Spleen (tissue), 11 donors: ENCODE data around the gene SH3BP4. TPM values are rescaled to one million over a fixed set of nuclear protein-coding genes. Genes with fewer than 3 reads are reported as not detected.
A peak's percentile ranks its signal among the peaks of the same experiment; 100 is the strongest.

Experiments used
- DNase-seq: peaks from one replicate; pipeline ENCODE4 v3.0.0-alpha.2; 2020
- H3K27ac ChIP-seq, 8 donors: fragments of 200-600 bp; sonication (generic) in 7 of 8; 1 replicate in 4 of 8; 2 replicates in 4 of 8; pipeline versions ENCODE4 v1.5.0 to v1.8.0; 2016 to 2021; ENCODE audit warnings: inconsistent platforms in 4 of 8, mild to moderate bottlenecking in 4 of 8, moderate library complexity in 1 of 8
- H3K27me3 ChIP-seq, 7 donors: fragments of 200-600 bp; sonication (generic) in 6 of 7; replicated peaks in 1 of 7; 1 replicate in 4 of 7; 2 replicates in 3 of 7; pipeline versions ENCODE4 v1.5.0 to v1.8.0; 2016 to 2021; ENCODE audit warnings: inconsistent platforms in 3 of 7, mild to moderate bottlenecking in 1 of 7
- H3K36me3 ChIP-seq, 6 donors: fragments of 200-600 bp; sonication (generic) in 5 of 6; 1 replicate in 4 of 6; 2 replicates in 2 of 6; pipeline versions ENCODE4 v1.5.0 to v1.8.0; 2016 to 2021; ENCODE audit warnings: inconsistent platforms in 2 of 6
- H3K4me1 ChIP-seq, 6 donors: fragments of 200-600 bp; sonication (generic) in 5 of 6; 1 replicate in 3 of 6; 2 replicates in 3 of 6; pipeline versions ENCODE4 v1.5.0 to v1.8.0; 2016 to 2021; ENCODE audit warnings: inconsistent platforms in 3 of 6
- H3K4me3 ChIP-seq, 8 donors: fragments of 200-600 bp; sonication (generic) in 7 of 8; 1 replicate in 4 of 8; 2 replicates in 4 of 8; pipeline versions ENCODE4 v1.5.0 to v1.8.0; 2016 to 2021; ENCODE audit warnings: inconsistent platforms in 4 of 8, mild to moderate bottlenecking in 4 of 8, moderate library complexity in 2 of 8
- H3K9me3 ChIP-seq, 8 donors: fragments of 200-600 bp; sonication (generic) in 7 of 8; 1 replicate in 4 of 8; 2 replicates in 4 of 8; pipeline versions ENCODE4 v1.5.0 to v1.8.0; 2016 to 2021; ENCODE audit warnings: inconsistent platforms in 4 of 8
- CTCF ChIP-seq, 11 experiments: fragments of 200-600 bp in 7 of 11; fragments of 450-650 bp in 4 of 11; sonication (generic) in 4 of 11; IDR thresholded peaks in 8 of 11; conservative IDR thresholded peaks in 3 of 11; 1 replicate in 7 of 11; 2 replicates in 4 of 11; pipeline versions ENCODE4 v1.4.0 to v1.8.0; 2016 to 2021; ENCODE audit warnings: antibody characterized with exemption in 11 of 11, inconsistent platforms in 4 of 11, mild to moderate bottlenecking in 1 of 11
- POLR2A ChIP-seq, 3 donors: fragments of 450-650 bp; IDR thresholded peaks; one replicate each; pipeline ENCODE4 v1.5.1; 2017; ENCODE audit warnings: antibody characterized with exemption in 3 of 3, mild to moderate bottlenecking in 1 of 3
- POLR2AphosphoS5 ChIP-seq, 3 donors: sonication (generic); formaldehyde crosslinking; IDR thresholded peaks; one replicate each; pipeline ENCODE4 v1.5.1; 2017; ENCODE audit warnings: antibody characterized with exemption in 3 of 3
- WGBS, 5 donors: extraction: QIAGEN DNeasy Blood & Tissue Kit in 3 of 5; methylation state at CpG; one replicate each; pipeline versions ENCODE4 v1.1.5 to v1.1.7; 2013 to 2018; 5-methylcytosine and 5-hydroxymethylcytosine counted together
- intact Hi-C: fragments of 100-400 bp; cut with DNase I; formaldehyde crosslinking; loops from one replicate; pipeline ENCODE4 v1.15.0; 2023; ENCODE audit warnings: low total_unique reads
- polyA plus RNA-seq, 3 donors: library from polyadenylated mRNA; stranded (reverse); fragments of 200-250 nt; gene quantifications; one replicate each; pipeline ENCODE4 v1.2.1, GENCODE V29; 2013
- total RNA-seq, 7 donors: library from RNA; depleted of rRNA in 3 of 7; stranded (reverse); fragments of >200 nt in 3 of 7; fragmentation: NEBNext Ultra II Directional in 4 of 7; extraction: Animal tissue kit (Norgen Biotek cat#: 25700) in 4 of 7; gene quantifications; one replicate each; pipeline versions ENCODE4 v1.1.0 to v1.2.1, GENCODE V29; 2016 to 2021
- donor health status: healthy with polysubstance abuse.
- donor health status: DM: no; HTN: no; CAD: no; lungs with moderate emphysema.
- donor health status: DM: no; HTN: no; CAD: no.
- donor health status: Bipolar disorder and iron deficiency.
- donor health status: healthy.
- donor health status: DM: no; HTN: no; CAD: no.
- donor health status: DM: yes; HTN: yes; CAD: no.

Gene SH3BP4
- total and polyA plus RNA-seq, 10 donors: 2.3 to 21.0 (median 12.4) TPM

- H3K36me3 ChIP-seq: no peaks in the 10 kb centered on the region
- no peaks in the 10 kb centered on the region for H3K4me1 ChIP-seq
- 76 to 88% (median 85%) methylated on average over 31 to 33 of the region's 33 CpGs for WGBS, 5 donors
- intact Hi-C loops: no loop called here
- H3K27ac ChIP-seq: no peak overlapping the region
- peak; percentile 62 for DNase-seq
- H3K4me3 ChIP-seq: no peak overlapping the region
- TF ChIP-seq POLR2A (IDR thresholded peaks at IDR 0.05) (no peak), CTCF (IDR thresholded peaks at IDR 0.05 in 8 of 11, conservative IDR thresholded peaks at IDR 0.05 in 3 of 11) (no peak), POLR2AphosphoS5 (IDR thresholded peaks at IDR 0.05) (no peak)
- peaks cover 0 to 5% (median 0%) of the 10 kb centered on the region in 7 donors for H3K27me3 ChIP-seq
- no peaks in the 10 kb centered on the region for H3K9me3 ChIP-seq
Observed at GRCh38 chr2:235026649-235027557, 75.1 kb downstream of the SH3BP4 start.

- 83 to 95% (median 90%) methylated on average over 21 of the region's 21 CpGs for WGBS, 5 donors
Observed at GRCh38 chr2:235027558-235028214, 75.9 kb downstream of the SH3BP4 start.

GRCh38 chr2:235028646-235029045 lies 76.8 kb downstream of the SH3BP4 start:
- TF ChIP-seq POLR2AphosphoS5 (IDR thresholded peaks at IDR 0.05) (no peak), CTCF (IDR thresholded peaks at IDR 0.05 in 8 of 11, conservative IDR thresholded peaks at IDR 0.05 in 3 of 11) (no peak), POLR2A (IDR thresholded peaks at IDR 0.05) (no peak)
- Histone ChIP-seq H3K27me3 (peaks cover 0 to 5% (median 0%) of the 10 kb centered on the region in 7 donors), H3K4me1 (no peaks in the 10 kb centered on the region)

More at GRCh38 chr2:235027558-235028214, 75.9 kb downstream of the SH3BP4 start:
- intact Hi-C loops: no loop called here
- Histone ChIP-seq H3K27ac (no peak overlapping the region), H3K4me3 (no peak overlapping the region), H3K4me1 (no peaks in the 10 kb centered on the region), H3K27me3 (peaks cover 0 to 5% (median 0%) of the 10 kb centered on the region in 7 donors), H3K36me3 (no peaks in the 10 kb centered on the region), H3K9me3 (no peaks in the 10 kb centered on the region)
- no peak for DNase-seq
- TF ChIP-seq CTCF (IDR thresholded peaks at IDR 0.05 in 8 of 11, conservative IDR thresholded peaks at IDR 0.05 in 3 of 11): no peak
- no peak for TF ChIP-seq POLR2A (IDR thresholded peaks at IDR 0.05)
- TF ChIP-seq POLR2AphosphoS5 (IDR thresholded peaks at IDR 0.05): no peak

GRCh38 chr2:235029054-235029453 lies 77.2 kb downstream of the SH3BP4 start:
- intact Hi-C loops: no loop called here
- 92 to 99% (median 94%) methylated on average over 7 of the region's 7 CpGs for WGBS, 5 donors
- Histone ChIP-seq H3K4me3 (no peak overlapping the region), H3K9me3 (no peaks in the 10 kb centered on the region), H3K27me3 (peaks cover 0 to 5% (median 0%) of the 10 kb centered on the region in 7 donors), H3K27ac (no peak overlapping the region), H3K4me1 (no peaks in the 10 kb centered on the region), H3K36me3 (no peaks in the 10 kb centered on the region)
- TF ChIP-seq POLR2AphosphoS5 (IDR thresholded peaks at IDR 0.05) (no peak), POLR2A (IDR thresholded peaks at IDR 0.05) (no peak), CTCF (IDR thresholded peaks at IDR 0.05 in 8 of 11, conservative IDR thresholded peaks at IDR 0.05 in 3 of 11) (no peak)
- DNase-seq: no peak

More at GRCh38 chr2:235028646-235029045, 76.8 kb downstream of the SH3BP4 start:
- H3K36me3 ChIP-seq: no peaks in the 10 kb centered on the region
- H3K27ac ChIP-seq: no peak overlapping the region
- H3K9me3 ChIP-seq: no peaks in the 10 kb centered on the region
- DNase-seq: no peak
- no peak overlapping the region for H3K4me3 ChIP-seq
- intact Hi-C loops: no loop called here
- WGBS, 5 donors: 79 to 85% (median 83%) methylated on average over 4 of the region's 4 CpGs
